Stimulated activated naive CD8-positive, alpha-beta T cell treated with anti-CD3 and anti-CD28 coated beads, Interleukin-15, Interleukin-2, amounts not matched to agents 100 ng/mL and 50 ng/mL, for 24 hours (primary cell): Measurements from ENCODE around the gene TCERG1L.

Source experiments
- H3K27ac Mint-ChIP-seq: one replicate; pipeline ENCODE4 v1.8.0; 2021; ENCODE audit warnings: mild to moderate bottlenecking, mixed read lengths
- H3K27me3 Mint-ChIP-seq: one replicate; pipeline ENCODE4 v1.8.0; 2021; ENCODE audit warnings: mixed read lengths
- H3K36me3 Mint-ChIP-seq: one replicate; pipeline ENCODE4 v1.8.0; 2021; ENCODE audit warnings: low read depth, mixed read lengths
- H3K4me1 Mint-ChIP-seq: one replicate; pipeline ENCODE4 v1.8.0; 2021; ENCODE audit warnings: low read depth, mixed read lengths
- H3K4me3 Mint-ChIP-seq: one replicate; pipeline ENCODE4 v1.8.0; 2021; ENCODE audit warnings: mild to moderate bottlenecking, mixed read lengths
- H3K9me3 Mint-ChIP-seq: one replicate; pipeline ENCODE4 v1.8.0; 2021; ENCODE audit warnings: mixed read lengths

TCERG1L gene

GRCh38 chr10:131091682-131092081, 219.8 kb downstream of the TCERG1L start:
- H3K27ac Mint-ChIP-seq = no peak overlapping the region
- no peak overlapping the region for H3K4me3 Mint-ChIP-seq
- H3K4me1 Mint-ChIP-seq = no peaks in the 10 kb centered on the region
- H3K36me3 Mint-ChIP-seq = no peaks in the 10 kb centered on the region
- no peaks in the 10 kb centered on the region for H3K27me3 Mint-ChIP-seq
- no peaks in the 10 kb centered on the region for H3K9me3 Mint-ChIP-seq

DNA sequence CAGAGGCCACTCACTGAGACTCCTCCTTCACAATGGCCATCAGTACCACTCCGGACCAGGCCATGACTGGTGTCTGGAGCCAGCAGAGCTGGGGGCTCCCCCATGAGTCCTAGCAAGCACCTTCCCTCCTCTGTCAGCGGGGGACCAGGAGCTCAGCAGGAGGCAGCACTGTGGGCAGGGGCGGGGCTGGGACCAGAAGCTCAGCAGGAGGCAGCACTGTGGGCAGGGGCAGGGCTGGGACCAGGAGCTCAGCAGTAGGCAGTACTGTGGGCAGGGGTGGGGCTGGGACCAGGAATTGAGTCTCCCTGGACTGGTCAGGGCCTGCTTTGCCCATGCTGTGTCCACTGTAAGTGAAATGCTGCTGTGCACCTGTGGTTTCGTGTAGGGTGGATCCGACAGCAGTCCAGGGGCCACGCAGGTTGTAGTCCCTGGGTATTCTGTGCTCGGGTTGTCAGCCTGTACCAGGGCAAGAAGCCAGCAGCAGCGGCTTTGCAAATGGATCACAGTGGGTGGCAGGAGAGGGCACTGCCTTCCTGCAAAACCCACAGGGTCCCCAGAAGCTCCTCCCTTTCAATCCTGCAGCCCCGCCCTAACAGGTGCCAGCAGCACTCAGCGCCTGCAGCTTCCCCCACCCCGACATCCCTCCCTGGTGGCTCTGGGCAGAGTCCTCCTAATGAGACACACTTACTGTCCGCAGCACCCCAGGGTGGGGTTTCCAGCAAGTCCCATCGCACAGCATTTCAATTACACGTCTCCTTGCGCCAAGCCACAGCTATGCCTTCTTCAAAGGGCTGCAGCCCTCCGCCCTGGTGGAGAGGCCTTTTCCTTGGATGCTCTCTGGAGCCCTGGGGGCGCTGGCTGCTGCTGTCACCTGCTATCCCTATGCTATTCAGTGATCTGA, 220.5 kb downstream of the TCERG1L start:
- H3K27me3 Mint-ChIP-seq = no peaks in the 10 kb centered on the region
- no peak overlapping the region for H3K27ac Mint-ChIP-seq
- no peaks in the 10 kb centered on the region for H3K4me1 Mint-ChIP-seq
- no peaks in the 10 kb centered on the region for H3K36me3 Mint-ChIP-seq
- no peaks in the 10 kb centered on the region for H3K9me3 Mint-ChIP-seq
- no peak overlapping the region for H3K4me3 Mint-ChIP-seq

GRCh38 chr10:131089861-131090260, 221.7 kb downstream of the TCERG1L start:
- no peak overlapping the region for H3K4me3 Mint-ChIP-seq
- no peaks in the 10 kb centered on the region for H3K9me3 Mint-ChIP-seq
- no peak overlapping the region for H3K27ac Mint-ChIP-seq
- H3K36me3 Mint-ChIP-seq = no peaks in the 10 kb centered on the region
- H3K4me1 Mint-ChIP-seq = no peaks in the 10 kb centered on the region
- H3K27me3 Mint-ChIP-seq = no peaks in the 10 kb centered on the region

GRCh38 chr10:131089150-131089549, 222.4 kb downstream of the TCERG1L start:
- Mint-ChIP-seq H3K27ac (no peak overlapping the region), H3K4me1 (no peaks in the 10 kb centered on the region), H3K27me3 (no peaks in the 10 kb centered on the region), H3K9me3 (no peaks in the 10 kb centered on the region), H3K4me3 (no peak overlapping the region), H3K36me3 (no peaks in the 10 kb centered on the region)

DNA sequence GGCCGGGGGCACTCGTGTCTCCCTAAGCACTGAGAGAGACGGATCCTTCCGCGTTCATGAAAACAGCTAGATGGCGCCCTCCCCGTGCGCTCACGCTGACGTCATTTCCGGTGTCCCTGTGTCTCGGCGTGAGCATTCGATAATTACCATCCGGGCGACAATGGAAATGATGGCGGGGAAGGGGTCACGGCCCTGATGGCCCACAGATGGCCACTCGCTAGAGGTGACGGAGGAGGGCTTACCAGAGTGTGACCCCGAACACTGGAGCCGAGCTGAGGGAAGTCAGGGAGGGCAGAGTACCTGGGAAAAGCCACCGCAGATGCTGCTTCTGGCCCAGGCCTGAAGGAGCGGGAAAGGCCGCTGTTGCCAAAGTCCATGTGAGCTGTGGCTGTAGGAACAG, 222.9 kb downstream of the TCERG1L start:
- no peaks in the 10 kb centered on the region for H3K36me3 Mint-ChIP-seq
- H3K4me3 Mint-ChIP-seq = no peak overlapping the region
- no peak overlapping the region for H3K27ac Mint-ChIP-seq
- no peaks in the 10 kb centered on the region for H3K4me1 Mint-ChIP-seq
- H3K27me3 Mint-ChIP-seq = no peaks in the 10 kb centered on the region
- H3K9me3 Mint-ChIP-seq = no peaks in the 10 kb centered on the region

DNA sequence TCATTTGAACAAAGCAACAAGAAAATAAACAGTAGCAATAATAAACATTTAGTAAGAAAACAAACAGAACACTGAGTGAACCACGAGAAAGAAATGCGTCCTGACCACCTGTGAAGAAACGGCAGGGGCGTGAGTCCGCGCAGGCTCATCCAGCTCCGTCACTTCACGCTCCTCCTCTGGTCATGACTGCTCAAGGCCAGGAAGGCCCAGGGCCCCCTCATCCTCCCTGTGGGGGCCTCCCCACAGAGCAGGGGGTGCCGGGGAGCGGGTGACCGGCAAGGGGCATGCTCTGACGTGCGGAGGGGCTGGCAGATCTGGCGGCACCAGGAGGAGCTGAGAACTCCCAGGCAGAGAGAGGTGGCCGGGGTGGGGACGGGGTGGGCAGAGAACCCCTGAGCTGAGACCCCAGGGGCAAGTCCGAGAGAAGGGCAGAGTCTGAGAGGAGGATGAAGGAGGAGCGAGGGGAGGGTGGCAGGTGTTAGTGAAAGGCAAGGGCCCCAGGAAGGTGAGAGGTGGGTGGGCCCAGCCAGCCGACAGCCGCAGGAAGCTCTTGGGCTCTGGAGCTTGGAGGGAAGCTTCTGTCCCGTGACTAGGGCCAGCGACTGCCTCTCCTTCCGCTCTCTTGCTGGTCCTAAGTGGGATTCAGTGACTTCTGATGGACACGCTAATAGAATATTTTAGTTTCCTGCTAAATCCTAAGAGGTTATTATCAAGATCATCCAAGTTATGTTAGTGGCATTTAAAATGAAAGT, 223.9 kb downstream of the TCERG1L start:
- Mint-ChIP-seq H3K4me1 (no peaks in the 10 kb centered on the region), H3K27me3 (no peaks in the 10 kb centered on the region), H3K4me3 (no peak overlapping the region), H3K9me3 (no peaks in the 10 kb centered on the region), H3K36me3 (no peaks in the 10 kb centered on the region), H3K27ac (no peak overlapping the region)

DNA sequence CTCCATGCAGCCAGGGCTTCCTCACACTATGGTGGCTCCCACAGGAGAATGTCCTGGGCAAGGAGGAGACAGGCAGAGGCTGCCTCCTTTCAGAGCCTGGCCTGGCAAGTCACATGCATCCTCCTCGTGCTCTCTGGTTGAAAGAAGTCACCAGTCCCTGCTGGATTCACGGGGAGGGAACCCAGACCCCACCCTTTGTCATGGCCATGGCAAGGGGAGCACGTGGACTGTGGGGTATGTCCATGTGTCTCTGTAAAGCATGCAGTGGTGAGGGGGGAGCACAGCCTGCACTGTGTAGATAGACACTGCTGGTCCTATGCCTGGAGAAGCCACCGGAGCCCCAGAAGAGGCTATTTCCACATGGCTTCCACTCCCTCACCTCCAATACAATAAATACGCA, 225.0 kb downstream of the TCERG1L start:
- peaks cover 2% of the 10 kb centered on the region for H3K4me1 Mint-ChIP-seq
- H3K27me3 Mint-ChIP-seq = no peaks in the 10 kb centered on the region
- H3K27ac Mint-ChIP-seq = no peak overlapping the region
- no peaks in the 10 kb centered on the region for H3K9me3 Mint-ChIP-seq
- no peaks in the 10 kb centered on the region for H3K36me3 Mint-ChIP-seq
- no peak overlapping the region for H3K4me3 Mint-ChIP-seq

- H3K27me3 Mint-ChIP-seq = no peaks in the 10 kb centered on the region
- no peak overlapping the region for H3K27ac Mint-ChIP-seq
- H3K36me3 Mint-ChIP-seq = no peaks in the 10 kb centered on the region
- H3K4me1 Mint-ChIP-seq = peaks cover 6% of the 10 kb centered on the region
- no peaks in the 10 kb centered on the region for H3K9me3 Mint-ChIP-seq
- no peak overlapping the region for H3K4me3 Mint-ChIP-seq
Observed at GRCh38 chr10:131086094-131086493, 225.4 kb downstream of the TCERG1L start.

DNA sequence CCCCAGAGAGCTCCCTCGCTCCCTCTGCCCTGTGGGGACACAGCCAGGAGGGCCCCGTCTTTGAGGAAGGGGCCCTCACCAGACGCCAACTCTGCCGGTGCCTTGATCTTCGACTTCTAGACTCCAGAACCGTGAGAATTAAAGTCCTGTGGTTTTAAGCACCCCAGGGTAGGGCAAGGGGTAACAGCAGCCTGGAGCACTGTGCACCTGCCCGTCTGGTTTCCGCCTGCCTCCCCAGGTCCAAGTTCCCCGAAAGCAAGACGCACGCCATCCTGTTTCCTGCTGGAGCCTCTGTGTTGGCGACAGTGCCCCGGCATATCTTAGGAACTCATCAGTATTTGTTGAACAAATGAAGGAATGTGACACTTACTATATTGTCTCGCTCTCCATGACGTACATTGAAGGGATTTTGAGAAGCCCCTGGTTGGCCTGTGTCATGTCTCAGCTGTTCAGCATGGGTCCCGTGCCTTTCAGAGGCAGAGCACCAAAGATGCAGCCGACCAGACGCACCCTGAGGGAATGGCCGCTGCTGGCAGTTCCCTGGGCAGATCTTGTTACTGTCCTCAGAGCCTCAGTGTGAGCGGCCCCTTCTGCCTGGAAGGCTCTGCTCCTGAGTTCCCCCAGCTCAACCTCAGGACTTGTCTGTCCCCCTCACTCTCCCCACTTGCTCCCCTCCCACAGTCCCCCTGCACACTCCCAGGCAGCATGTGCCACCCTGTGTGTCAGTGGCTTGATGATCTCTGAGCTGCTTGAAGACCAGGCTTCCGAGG, 226.2 kb downstream of the TCERG1L start:
- Mint-ChIP-seq H3K27ac (no peak overlapping the region), H3K27me3 (no peaks in the 10 kb centered on the region), H3K36me3 (no peaks in the 10 kb centered on the region), H3K9me3 (no peaks in the 10 kb centered on the region), H3K4me1 (peaks cover 6% of the 10 kb centered on the region), H3K4me3 (no peak overlapping the region)

DNA sequence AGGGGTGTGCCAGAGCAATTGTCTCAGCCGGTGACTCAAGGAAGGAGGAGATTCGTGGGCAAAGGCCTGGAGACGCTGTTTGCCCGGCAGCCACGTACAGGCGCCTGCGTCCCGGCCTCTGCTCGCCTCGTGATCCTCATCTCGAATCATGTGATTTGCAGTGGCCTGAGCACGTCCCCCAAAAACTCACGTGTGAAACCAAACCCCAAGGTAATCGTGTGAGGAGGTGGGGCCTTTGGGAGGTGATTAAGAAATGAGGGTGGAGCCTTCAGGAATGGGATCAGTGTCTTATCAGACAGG, 226.8 kb downstream of the TCERG1L start:
- Mint-ChIP-seq H3K4me1 (peaks cover 6% of the 10 kb centered on the region), H3K36me3 (no peaks in the 10 kb centered on the region), H3K27ac (no peak overlapping the region), H3K27me3 (no peaks in the 10 kb centered on the region), H3K4me3 (no peak overlapping the region), H3K9me3 (no peaks in the 10 kb centered on the region)

GRCh38 chr10:131083915-131084790, 227.4 kb downstream of the TCERG1L start:
- no peaks in the 10 kb centered on the region for H3K36me3 Mint-ChIP-seq
- H3K27me3 Mint-ChIP-seq = no peaks in the 10 kb centered on the region
- H3K9me3 Mint-ChIP-seq = no peaks in the 10 kb centered on the region
- no peak overlapping the region for H3K4me3 Mint-ChIP-seq
- H3K27ac Mint-ChIP-seq = no peak overlapping the region
- H3K4me1 Mint-ChIP-seq = peaks cover 6% of the 10 kb centered on the region

GRCh38 chr10:131082991-131083481, 228.5 kb downstream of the TCERG1L start:
- Mint-ChIP-seq H3K27ac (no peak overlapping the region), H3K4me1 (peaks cover 6% of the 10 kb centered on the region)

GRCh38 chr10:131082201-131082850, 229.2 kb downstream of the TCERG1L start:
- Mint-ChIP-seq H3K4me3 (no peak overlapping the region), H3K27ac (no peak overlapping the region), H3K27me3 (no peaks in the 10 kb centered on the region), H3K4me1 (peaks cover 6% of the 10 kb centered on the region), H3K36me3 (no peaks in the 10 kb centered on the region), H3K9me3 (no peaks in the 10 kb centered on the region)

More at GRCh38 chr10:131082991-131083481, 228.5 kb downstream of the TCERG1L start:
- Mint-ChIP-seq H3K27me3 (no peaks in the 10 kb centered on the region), H3K36me3 (no peaks in the 10 kb centered on the region), H3K9me3 (no peaks in the 10 kb centered on the region), H3K4me3 (no peak overlapping the region)

DNA sequence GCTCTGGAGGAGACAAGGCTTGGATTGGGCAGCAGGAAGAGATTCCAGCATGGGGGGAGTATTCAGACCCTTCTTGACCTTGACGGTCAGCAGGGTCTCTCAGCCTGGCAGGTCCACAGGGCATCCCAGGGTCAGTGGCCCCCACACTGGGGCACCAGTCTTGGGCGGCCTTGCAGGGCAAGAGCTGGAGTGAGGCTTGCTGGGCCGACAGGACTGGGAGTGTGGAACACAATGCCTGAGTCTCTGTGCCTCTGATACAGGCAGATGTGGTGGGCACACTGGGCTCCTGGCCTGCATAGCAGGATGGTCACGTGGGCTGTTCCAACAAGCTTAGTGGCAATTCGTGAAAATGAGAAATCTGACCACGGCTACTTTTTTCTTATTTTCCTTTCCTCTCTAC, 229.7 kb downstream of the TCERG1L start:
- Mint-ChIP-seq H3K9me3 (no peaks in the 10 kb centered on the region), H3K36me3 (no peaks in the 10 kb centered on the region), H3K4me3 (no peak overlapping the region), H3K4me1 (peaks cover 6% of the 10 kb centered on the region), H3K27me3 (no peaks in the 10 kb centered on the region), H3K27ac (no peak overlapping the region)
